Measurements from ENCODE around the gene RAD51B.

DNA sequence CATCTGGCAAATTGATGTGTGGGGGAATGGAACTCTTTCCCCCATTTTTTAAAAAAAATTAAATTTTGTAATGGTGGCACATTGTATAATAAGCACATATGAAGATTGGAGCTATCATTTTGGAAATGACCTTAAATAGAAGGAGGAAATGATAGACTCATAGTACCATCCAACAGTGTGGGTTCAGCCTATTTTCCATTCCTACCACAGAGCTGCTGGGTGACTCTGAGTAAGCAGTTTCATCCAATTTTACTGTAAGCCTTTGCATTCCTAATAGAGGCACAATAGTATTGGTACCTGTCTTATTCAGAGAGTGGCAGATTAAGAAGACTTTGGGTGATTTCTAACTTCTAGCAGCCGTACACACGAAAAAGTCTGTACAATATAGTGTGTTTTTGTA lies 304.5 kb downstream of the RAD51B start:
- no peak for TF ChIP-seq POLR2A (IDR thresholded peaks at IDR 0.05)
- TF ChIP-seq, protein P1, sequence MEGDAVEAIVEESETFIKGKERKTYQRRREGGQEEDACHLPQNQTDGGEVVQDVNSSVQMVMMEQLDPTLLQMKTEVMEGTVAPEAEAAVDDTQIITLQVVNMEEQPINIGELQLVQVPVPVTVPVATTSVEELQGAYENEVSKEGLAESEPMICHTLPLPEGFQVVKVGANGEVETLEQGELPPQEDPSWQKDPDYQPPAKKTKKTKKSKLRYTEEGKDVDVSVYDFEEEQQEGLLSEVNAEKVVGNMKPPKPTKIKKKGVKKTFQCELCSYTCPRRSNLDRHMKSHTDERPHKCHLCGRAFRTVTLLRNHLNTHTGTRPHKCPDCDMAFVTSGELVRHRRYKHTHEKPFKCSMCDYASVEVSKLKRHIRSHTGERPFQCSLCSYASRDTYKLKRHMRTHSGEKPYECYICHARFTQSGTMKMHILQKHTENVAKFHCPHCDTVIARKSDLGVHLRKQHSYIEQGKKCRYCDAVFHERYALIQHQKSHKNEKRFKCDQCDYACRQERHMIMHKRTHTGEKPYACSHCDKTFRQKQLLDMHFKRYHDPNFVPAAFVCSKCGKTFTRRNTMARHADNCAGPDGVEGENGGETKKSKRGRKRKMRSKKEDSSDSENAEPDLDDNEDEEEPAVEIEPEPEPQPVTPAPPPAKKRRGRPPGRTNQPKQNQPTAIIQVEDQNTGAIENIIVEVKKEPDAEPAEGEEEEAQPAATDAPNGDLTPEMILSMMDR (IDR thresholded peaks at IDR 0.05), result no peak
